Adrenal gland (tissue), 5 donors: ENCODE data around the gene ESRRB.

ENCODE experiments used
- CTCF ChIP-seq, 6 experiments: fragments of 450-650 bp in 4 of 6; fragments of 200-600 bp in 2 of 6; sonication (generic) in 1 of 6; IDR thresholded peaks; 1 replicate in 5 of 6; 2 replicates in 1 of 6; pipeline versions ENCODE4 v1.5.1 to v1.8.0; 2016 to 2021; ENCODE audit warnings: antibody characterized with exemption in 6 of 6, mild to moderate bottlenecking in 2 of 6, moderate library complexity in 1 of 6
- POLR2A ChIP-seq, 2 donors: fragments of 450-650 bp; IDR thresholded peaks; one replicate each; pipeline ENCODE4 v1.6.1; 2017; ENCODE audit warnings: antibody characterized with exemption in 2 of 2, mild to moderate bottlenecking in 2 of 2, moderate library complexity in 1 of 2
- donor health status: DM: no; HTN: no; CAD: no.

GRCh38 chr14:76330411-76331327, 45.3 kb upstream of the ESRRB start:
- TF ChIP-seq CTCF (IDR thresholded peaks at IDR 0.05) (no peak), POLR2A (IDR thresholded peaks at IDR 0.05) (no peak)
